Osteocyte (in vitro differentiated cells): Measurements from ENCODE around the gene NPSR1. TPM values are rescaled to one million over a fixed set of nuclear protein-coding genes. Genes with fewer than 3 reads are reported as not detected.
"Not testable (repeated sequence)": the region's sequence is repeated elsewhere in the genome, so short reads cannot be mapped to it uniquely, and the experiment has no call there.

Experiments
- DNase-seq: peaks from one replicate; pipeline ENCODE4 v3.0.0; 2021; ENCODE audit warnings: mixed read lengths; ENCODE audit not compliant: unreplicated experiment; ENCODE audit errors: extremely low spot score
- H3K27ac Mint-ChIP-seq: one replicate; pipeline ENCODE4 v1.8.0; 2021; ENCODE audit warnings: mild to moderate bottlenecking, mixed read lengths; ENCODE audit not compliant: unreplicated experiment
- H3K27me3 Mint-ChIP-seq: one replicate; pipeline ENCODE4 v1.8.0; 2021; ENCODE audit warnings: mixed read lengths; ENCODE audit not compliant: unreplicated experiment
- H3K36me3 Mint-ChIP-seq: one replicate; pipeline ENCODE4 v1.8.0; 2021; ENCODE audit warnings: mixed read lengths; ENCODE audit not compliant: unreplicated experiment
- H3K4me1 Mint-ChIP-seq: one replicate; pipeline ENCODE4 v1.8.0; 2021; ENCODE audit warnings: mixed read lengths; ENCODE audit not compliant: unreplicated experiment
- H3K4me3 Mint-ChIP-seq: one replicate; pipeline ENCODE4 v1.8.0; 2021; ENCODE audit warnings: mild to moderate bottlenecking, moderate library complexity, mixed read lengths; ENCODE audit not compliant: unreplicated experiment
- H3K9me3 Mint-ChIP-seq: one replicate; pipeline ENCODE4 v1.8.0; 2021; ENCODE audit warnings: mixed read lengths; ENCODE audit not compliant: unreplicated experiment
- long read RNA-seq: library from polyadenylated mRNA; unstranded; transcript quantifications from one replicate; pipeline ENCODE4 v2.0.0, GENCODE V29; 2021
- total RNA-seq: library from RNA; stranded (reverse); gene quantifications from 2 replicates; pipeline ENCODE4 v1.2.1, GENCODE V29; 2021
- TF ChIP-seq, protein P1 (sequence below): fragments of 200-600 bp; sonication (generic); IDR thresholded peaks from 2 replicates; pipeline ENCODE4 v1.5.0; 2021; ENCODE audit warnings: antibody characterized with exemption, mild to moderate bottlenecking, moderate library complexity

NPSR1 gene
- total RNA-seq = not detected in 2 replicates
- long read RNA-seq = 0 reads

DNA sequence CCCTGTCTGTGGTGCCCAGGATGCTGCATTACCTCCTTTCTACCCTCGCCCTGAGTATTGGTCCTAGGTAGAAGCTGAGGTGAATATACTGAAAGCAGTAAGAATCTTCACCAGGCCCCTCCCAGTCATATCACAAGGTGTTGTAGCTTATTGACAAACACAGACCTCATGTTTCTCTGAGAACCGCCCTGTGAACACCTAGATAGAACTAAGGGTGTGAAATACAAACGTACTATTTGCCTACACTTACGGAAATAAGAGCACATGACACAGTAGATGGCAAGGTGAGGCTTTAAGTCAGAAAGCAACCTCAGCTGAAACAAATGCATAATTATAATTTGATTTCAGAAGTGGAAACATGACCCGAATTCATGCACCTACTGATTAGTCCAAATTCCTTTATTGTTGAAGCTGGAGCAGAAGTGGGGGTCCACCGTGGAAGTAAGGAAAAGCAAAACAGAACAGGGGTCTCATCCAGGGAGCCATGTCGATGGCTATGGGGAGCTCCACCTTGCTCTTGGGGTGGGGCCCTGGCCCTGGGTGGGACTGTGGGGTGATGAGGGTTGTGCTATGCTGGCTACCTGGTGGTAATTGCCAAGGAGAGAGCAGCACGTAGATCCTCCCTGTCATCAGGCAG, at the start of gene NPSR1:
Gene NPSR1, plus strand, starts transcription at position 587 of the 637 bp plus-strand sequence. CDS start 195 bp downstream, outside the sequence.
- no peaks in the 10 kb centered on the region for H3K9me3 Mint-ChIP-seq

DNA sequence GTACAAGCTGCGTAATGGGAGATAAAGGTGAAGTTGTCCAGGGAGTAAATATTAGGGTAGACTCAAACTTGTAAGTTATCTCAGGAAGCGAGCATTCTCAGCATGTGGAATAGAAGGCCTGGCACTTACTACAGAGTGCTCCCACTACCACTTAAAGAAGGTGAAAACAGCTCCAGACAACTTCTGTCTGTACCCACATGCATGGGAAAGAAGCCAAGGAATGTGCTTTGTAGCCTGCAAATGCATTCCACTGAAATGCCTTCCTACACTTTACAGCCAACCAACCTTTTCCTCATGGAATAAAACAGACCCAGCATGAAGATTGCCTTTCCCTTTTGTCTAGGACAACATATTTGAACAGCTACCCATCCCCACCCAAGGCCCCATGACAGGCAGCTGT, 45.4 kb upstream of the NPSR1 start:
- H3K27me3 Mint-ChIP-seq = peaks cover 3% of the 10 kb centered on the region
- H3K27ac Mint-ChIP-seq = no peak overlapping the region
- TF ChIP-seq, protein P1, sequence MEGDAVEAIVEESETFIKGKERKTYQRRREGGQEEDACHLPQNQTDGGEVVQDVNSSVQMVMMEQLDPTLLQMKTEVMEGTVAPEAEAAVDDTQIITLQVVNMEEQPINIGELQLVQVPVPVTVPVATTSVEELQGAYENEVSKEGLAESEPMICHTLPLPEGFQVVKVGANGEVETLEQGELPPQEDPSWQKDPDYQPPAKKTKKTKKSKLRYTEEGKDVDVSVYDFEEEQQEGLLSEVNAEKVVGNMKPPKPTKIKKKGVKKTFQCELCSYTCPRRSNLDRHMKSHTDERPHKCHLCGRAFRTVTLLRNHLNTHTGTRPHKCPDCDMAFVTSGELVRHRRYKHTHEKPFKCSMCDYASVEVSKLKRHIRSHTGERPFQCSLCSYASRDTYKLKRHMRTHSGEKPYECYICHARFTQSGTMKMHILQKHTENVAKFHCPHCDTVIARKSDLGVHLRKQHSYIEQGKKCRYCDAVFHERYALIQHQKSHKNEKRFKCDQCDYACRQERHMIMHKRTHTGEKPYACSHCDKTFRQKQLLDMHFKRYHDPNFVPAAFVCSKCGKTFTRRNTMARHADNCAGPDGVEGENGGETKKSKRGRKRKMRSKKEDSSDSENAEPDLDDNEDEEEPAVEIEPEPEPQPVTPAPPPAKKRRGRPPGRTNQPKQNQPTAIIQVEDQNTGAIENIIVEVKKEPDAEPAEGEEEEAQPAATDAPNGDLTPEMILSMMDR = no peak

More for the DNA sequence above, at the start of gene NPSR1:
- Mint-ChIP-seq H3K4me1 (no peaks in the 10 kb centered on the region), H3K4me3 (no peak within 1 kb of the TSS), H3K27me3 (no peaks in the 10 kb centered on the region), H3K27ac (no peak within 1 kb of the TSS), H3K36me3 (no peaks in the 10 kb centered on the region)
- DNase-seq = no peak
- TF ChIP-seq, protein P1 = no peak

DNA sequence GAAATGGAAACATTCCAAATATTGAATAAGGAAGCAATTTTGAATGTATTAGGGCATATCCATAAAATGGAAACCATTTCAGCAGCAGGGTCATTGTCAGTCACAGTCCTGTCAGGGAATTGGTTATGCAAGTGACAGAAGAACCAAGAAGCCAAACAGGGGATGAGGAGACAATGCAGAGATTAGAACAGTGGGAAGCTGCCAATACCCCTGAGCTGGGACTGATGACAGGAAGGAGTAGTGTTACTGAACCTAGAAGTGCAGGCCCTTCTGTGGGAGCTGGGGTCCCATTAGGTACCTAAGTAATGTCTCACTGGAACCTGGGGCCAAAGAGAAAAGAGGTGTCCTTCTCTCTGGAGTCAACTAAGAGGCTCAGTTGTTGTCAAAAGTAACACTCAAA, 37.6 kb upstream of the NPSR1 start:
- no peak overlapping the region for H3K27ac Mint-ChIP-seq
- no peaks in the 10 kb centered on the region for H3K4me1 Mint-ChIP-seq
- H3K27me3 Mint-ChIP-seq = peaks cover 3% of the 10 kb centered on the region
- no peaks in the 10 kb centered on the region for H3K36me3 Mint-ChIP-seq
- peaks cover 4% of the 10 kb centered on the region for H3K9me3 Mint-ChIP-seq
- DNase-seq = no peak
- H3K4me3 Mint-ChIP-seq = no peak overlapping the region
- TF ChIP-seq, protein P1 = no peak

More for the DNA sequence above, 45.4 kb upstream of the NPSR1 start:
- Mint-ChIP-seq H3K9me3 (peaks cover 4% of the 10 kb centered on the region), H3K4me3 (no peak overlapping the region), H3K36me3 (no peaks in the 10 kb centered on the region), H3K4me1 (no peaks in the 10 kb centered on the region)
- no peak for DNase-seq

DNA sequence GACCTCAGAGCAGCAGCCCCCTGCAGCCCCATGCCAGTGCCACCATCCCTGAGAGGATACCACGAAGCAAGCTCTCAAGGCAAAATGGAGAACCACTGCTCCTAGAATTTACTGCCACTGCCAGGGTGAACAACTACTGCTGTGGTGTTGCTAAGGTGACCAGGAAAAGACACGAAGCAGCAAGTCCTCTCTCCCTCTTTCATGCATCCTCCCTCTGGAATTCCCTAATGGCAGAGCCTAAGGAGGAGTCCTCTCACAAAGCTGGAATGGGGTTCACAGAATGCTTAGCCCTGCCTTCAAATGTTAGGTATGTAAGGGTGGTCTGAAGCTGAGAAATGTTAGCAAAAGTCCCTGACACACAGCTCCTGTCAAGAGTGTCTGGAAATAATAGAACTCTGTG, 35.8 kb upstream of the NPSR1 start:
- Mint-ChIP-seq H3K4me3 (no peak overlapping the region), H3K4me1 (no peaks in the 10 kb centered on the region), H3K27ac (no peak overlapping the region), H3K9me3 (no peaks in the 10 kb centered on the region), H3K36me3 (no peaks in the 10 kb centered on the region), H3K27me3 (no peaks in the 10 kb centered on the region)
- no peak for DNase-seq
- TF ChIP-seq, protein P1 = no peak

- no peaks in the 10 kb centered on the region for H3K9me3 Mint-ChIP-seq
- no peaks in the 10 kb centered on the region for H3K36me3 Mint-ChIP-seq
- no peaks in the 10 kb centered on the region for H3K4me1 Mint-ChIP-seq
- H3K4me3 Mint-ChIP-seq = no peak overlapping the region
- no peaks in the 10 kb centered on the region for H3K27me3 Mint-ChIP-seq
- H3K27ac Mint-ChIP-seq = no peak overlapping the region
- no peak for DNase-seq
- TF ChIP-seq, protein P1 = no peak
Measured at GRCh38 chr7:34622771-34623250, 35.2 kb upstream of the NPSR1 start.

DNA sequence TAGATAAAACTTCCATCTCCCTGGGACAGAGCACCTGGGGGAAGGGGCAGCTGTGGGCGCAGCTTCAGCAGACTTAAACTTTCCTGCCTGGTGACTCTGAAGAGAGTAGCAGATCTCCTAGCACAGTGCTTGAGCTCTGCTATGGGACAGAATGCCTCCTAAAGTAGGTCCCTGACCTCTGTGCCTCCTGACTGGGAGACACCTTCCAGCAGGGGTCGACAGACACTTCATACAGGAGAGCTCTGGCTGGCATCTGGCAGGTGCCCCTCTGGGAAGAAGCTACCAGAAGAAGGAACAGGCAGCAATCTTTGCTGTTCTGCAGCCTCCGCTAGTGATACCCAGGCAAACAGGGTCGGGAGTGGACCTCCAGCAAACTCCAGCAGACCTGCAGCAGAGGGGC, 29.4 kb upstream of the NPSR1 start:
- H3K9me3 Mint-ChIP-seq, H3K4me1 Mint-ChIP-seq, DNase-seq, H3K36me3 Mint-ChIP-seq, H3K4me3 Mint-ChIP-seq, H3K27me3 Mint-ChIP-seq, H3K27ac Mint-ChIP-seq: not testable (repeated sequence)
